ENCODE data around the gene C3orf20. TPM values are rescaled to one million over a fixed set of nuclear protein-coding genes. Genes with fewer than 3 reads are reported as not detected.

Gene C3orf20
- total and polyA plus RNA-seq, 2 of the 13 experiments (the other 11 are each of a cell fraction or from before 2014, with no cell fraction given) = 0.03 to 0.04 TPM

- TF ChIP-seq ZNF703 (CRISPR knock-in tag; IDR thresholded peaks at IDR 0.05; ENCODE audit: borderline replicate concordance) (no peak), ZNF124 (CRISPR knock-in tag; IDR thresholded peaks at IDR 0.05) (no peak; the same call in 1 of the 2 replicates), ATF4 (CRISPR knock-in tag; IDR thresholded peaks at IDR 0.05) (peak in 1 of 2 experiments; percentile 74; a peak in 2 of 4 replicates), NFATC3 (CRISPR knock-in tag; IDR thresholded peaks at IDR 0.05) (no peak), YEATS4 (CRISPR knock-in tag; IDR thresholded peaks at IDR 0.05; ENCODE audit: borderline replicate concordance) (peak; percentile 90), BRD4 (CRISPR knock-in tag; IDR thresholded peaks at IDR 0.05) (peak; percentile 97), ZNF180 (CRISPR knock-in tag; IDR thresholded peaks at IDR 0.05; ENCODE audit: borderline replicate concordance, low read depth) (no peak), NPAS2 (CRISPR knock-in tag; IDR thresholded peaks at IDR 0.05; ENCODE audit: borderline replicate concordance) (no peak), SCMH1 (CRISPR knock-in tag; IDR thresholded peaks at IDR 0.05; ENCODE audit: borderline replicate concordance) (no peak), ZNF282 (IDR thresholded peaks at IDR 0.05; ENCODE audit: partially characterized antibody) (no peak), ZNF607 (CRISPR knock-in tag; IDR thresholded peaks at IDR 0.05; ENCODE audit: borderline replicate concordance) (peak; percentile 85; the same call in 1 of the 2 replicates), ZNF543 (CRISPR knock-in tag; IDR thresholded peaks at IDR 0.05) (peak; percentile 73), ZNF12 (CRISPR knock-in tag; IDR thresholded peaks at IDR 0.05) (peak; percentile 56; the same call in 1 of the 2 replicates), NFE2L2 (IDR thresholded peaks at IDR 0.05; ENCODE audit: low read length) (peak; percentile 11; the same call in 1 of the 2 replicates), SRSF9 (IDR thresholded peaks at IDR 0.05; ENCODE audit: borderline replicate concordance, insufficient read depth, low read depth, low read length, poor library complexity, severe bottlenecking) (no peak), MAFK (conservative IDR thresholded peaks at IDR 0.05 in 1 of 2, IDR thresholded peaks at IDR 0.05 in 1 of 2; ENCODE audit: low read length in 2 of 2) (peak in 1 of 2 experiments; percentile 20; a peak in 1 of 4 replicates), ARHGAP35 (CRISPR knock-in tag; IDR thresholded peaks at IDR 0.05; ENCODE audit: borderline replicate concordance) (no peak; the same call in 1 of the 2 replicates)
- TF ChIP-seq, protein P1, sequence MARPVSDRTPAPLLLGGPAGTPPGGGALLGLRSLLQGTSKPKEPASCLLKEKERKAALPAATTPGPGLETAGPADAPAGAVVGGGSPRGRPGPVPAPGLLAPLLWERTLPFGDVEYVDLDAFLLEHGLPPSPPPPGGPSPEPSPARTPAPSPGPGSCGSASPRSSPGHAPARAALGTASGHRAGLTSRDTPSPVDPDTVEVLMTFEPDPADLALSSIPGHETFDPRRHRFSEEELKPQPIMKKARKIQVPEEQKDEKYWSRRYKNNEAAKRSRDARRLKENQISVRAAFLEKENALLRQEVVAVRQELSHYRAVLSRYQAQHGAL (CRISPR knock-in tag; IDR thresholded peaks at IDR 0.05; ENCODE audit: not compliant biosample characterization) = peak; percentile 51
- TF ChIP-seq, protein P2, sequence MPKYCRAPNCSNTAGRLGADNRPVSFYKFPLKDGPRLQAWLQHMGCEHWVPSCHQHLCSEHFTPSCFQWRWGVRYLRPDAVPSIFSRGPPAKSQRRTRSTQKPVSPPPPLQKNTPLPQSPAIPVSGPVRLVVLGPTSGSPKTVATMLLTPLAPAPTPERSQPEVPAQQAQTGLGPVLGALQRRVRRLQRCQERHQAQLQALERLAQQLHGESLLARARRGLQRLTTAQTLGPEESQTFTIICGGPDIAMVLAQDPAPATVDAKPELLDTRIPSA (CRISPR knock-in tag; IDR thresholded peaks at IDR 0.05; ENCODE audit: borderline replicate concordance) = no peak
These were observed 23.3 kb upstream of the C3orf20 start, which contains the start of gene CCDC174 (continued) for GRCh38 chr3:14651440-14652251.

Data from HepG2 (cell line).